Mesendoderm (in vitro differentiated cells): ENCODE data around the gene MAGEF1.
A peak's percentile ranks its signal among the peaks of the same experiment; 100 is the strongest.

ENCODE experiments used
- DNase-seq: peaks from one replicate; pipeline ENCODE4 v3.0.0; 2013
- H2AK5ac ChIP-seq: 2 replicates; pipeline ENCODE4 v1.6.1; 2013; ENCODE audit warnings: low read length, inconsistent platforms
- H2BK120ac ChIP-seq: 2 replicates; pipeline ENCODE4 v1.6.1; 2013; ENCODE audit warnings: low read depth, mild to moderate bottlenecking, low read length, moderate library complexity, mixed read lengths
- H2BK15ac ChIP-seq: replicated peaks from 2 replicates; pipeline ENCODE4 v1.6.1; 2013; ENCODE audit warnings: low read depth, mild to moderate bottlenecking, moderate library complexity
- H2BK5ac ChIP-seq: 2 replicates; pipeline ENCODE4 v1.6.1; 2013; ENCODE audit warnings: low read length, inconsistent platforms
- H3K18ac ChIP-seq: 2 replicates; pipeline ENCODE4 v1.6.1; 2013; ENCODE audit warnings: mild to moderate bottlenecking, low read length, mixed read lengths
- H3K23ac ChIP-seq: one replicate; pipeline ENCODE4 v1.6.1; 2013; ENCODE audit warnings: low read length
- H3K27ac ChIP-seq: 2 replicates; pipeline ENCODE4 v1.5.1; 2013; ENCODE audit warnings: low read depth, mild to moderate bottlenecking, inconsistent platforms, low read length, moderate library complexity
- H3K27me3 ChIP-seq: 2 replicates; pipeline ENCODE4 v1.6.1; 2013; ENCODE audit warnings: low read length, control low read depth, mild to moderate bottlenecking, inconsistent platforms; ENCODE audit not compliant: insufficient read depth, poor library complexity
- H3K36me3 ChIP-seq: 2 replicates; pipeline ENCODE4 v1.6.1; 2013; ENCODE audit warnings: low read length, inconsistent platforms; ENCODE audit not compliant: control insufficient read depth, insufficient read depth
- H3K4ac ChIP-seq: one replicate; pipeline ENCODE4 v1.6.1; 2013; ENCODE audit warnings: low read depth, mild to moderate bottlenecking, low read length, moderate library complexity
- H3K4me1 ChIP-seq: 2 replicates; pipeline ENCODE4 v1.6.1; 2013; ENCODE audit warnings: low read depth, low read length, inconsistent platforms; ENCODE audit not compliant: control insufficient read depth
- H3K4me2 ChIP-seq: 2 replicates; pipeline ENCODE4 v1.6.1; 2013; ENCODE audit warnings: low read length
- H3K4me3 ChIP-seq: 2 replicates; pipeline ENCODE4 v1.5.1; 2013; ENCODE audit warnings: mild to moderate bottlenecking, low read length
- H3K56ac ChIP-seq: one replicate; pipeline ENCODE4 v1.6.1; 2013; ENCODE audit warnings: low read length
- H3K79me1 ChIP-seq: 2 replicates; pipeline ENCODE4 v1.6.1; 2013; ENCODE audit warnings: low read length, inconsistent platforms
- H3K79me2 ChIP-seq: 2 replicates; pipeline ENCODE4 v1.6.1; 2013; ENCODE audit warnings: mild to moderate bottlenecking, low read length; ENCODE audit not compliant: control insufficient read depth, insufficient read depth
- H3K9ac ChIP-seq: 2 replicates; pipeline ENCODE4 v1.6.1; 2013; ENCODE audit warnings: low read length, inconsistent platforms
- H4K5ac ChIP-seq: one replicate; pipeline ENCODE4 v1.6.1; 2013; ENCODE audit warnings: low read length
- H4K8ac ChIP-seq: one replicate; pipeline ENCODE4 v1.6.1; 2013; ENCODE audit warnings: low read depth, mild to moderate bottlenecking, control low read depth, low read length, moderate library complexity
- WGBS: extraction: QIAGEN DNeasy Blood & Tissue Kit; methylation state at CpG from one replicate; pipeline ENCODE4 v1.1.7; 2013; ENCODE audit warnings: low lambda C conversion rate, missing lambda C conversion rate; ENCODE audit not compliant: insufficient coverage; ENCODE audit errors: extremely low coverage; 5-methylcytosine and 5-hydroxymethylcytosine counted together

MAGEF1 gene

DNA sequence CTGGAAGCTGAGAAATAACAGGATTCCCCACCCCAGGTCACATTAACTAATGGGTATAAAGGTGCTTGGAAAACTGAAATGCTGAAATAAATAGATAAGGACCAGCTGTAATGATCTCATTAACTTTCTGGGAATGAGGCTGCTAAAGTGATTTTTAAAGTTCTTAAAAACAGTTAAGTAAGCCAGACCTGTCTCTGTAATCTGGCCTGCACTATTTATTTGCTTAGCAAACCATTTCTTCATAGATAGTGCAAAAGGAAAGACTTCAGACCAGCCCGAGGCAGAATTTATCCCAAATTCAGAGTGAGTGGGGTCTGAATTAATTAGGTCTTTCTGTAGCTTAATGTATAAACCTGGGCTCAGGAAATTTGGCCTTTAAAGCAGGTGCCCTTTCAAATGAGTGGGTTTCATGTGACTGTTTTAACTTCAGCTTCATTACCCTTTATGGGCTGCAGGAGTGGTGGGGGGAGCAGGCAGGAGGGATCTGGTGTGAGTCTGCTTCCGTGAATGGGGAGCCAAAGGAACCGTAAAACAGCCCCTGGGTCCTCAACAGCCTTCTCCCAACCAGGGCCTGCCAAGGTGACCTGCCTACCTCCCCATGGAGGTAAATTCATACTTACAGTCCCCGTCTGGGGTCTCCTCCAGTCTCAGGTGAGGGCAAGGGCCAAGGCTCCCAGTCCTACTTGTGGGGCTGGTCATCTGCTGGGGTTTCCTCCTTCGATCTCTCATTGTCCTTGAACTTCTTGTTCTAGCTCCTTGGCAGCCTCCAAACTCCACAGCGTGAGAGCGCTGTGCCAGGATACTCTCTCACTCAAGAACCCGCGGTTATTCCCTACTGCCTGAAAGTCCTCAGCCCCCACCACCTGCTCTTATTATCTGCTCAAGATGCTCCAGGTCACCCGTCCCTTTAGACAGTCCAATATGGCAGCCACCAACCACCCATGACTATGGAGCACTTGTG, 31.2 kb downstream of the MAGEF1 start:
- Histone ChIP-seq H3K9ac (no peak overlapping the region), H2BK5ac (no peak overlapping the region), H3K23ac (no peak overlapping the region), H3K4me2 (no peak overlapping the region), H3K27me3 (no peaks in the 10 kb centered on the region), H4K8ac (no peak overlapping the region), H3K4me3 (no peak overlapping the region), H3K18ac (no peak overlapping the region), H3K4ac (no peak overlapping the region), H2BK120ac (no peak overlapping the region), H3K56ac (no peak overlapping the region), H3K4me1 (peaks cover 11% of the 10 kb centered on the region), H3K79me1 (no peaks in the 10 kb centered on the region), H3K36me3 (no peaks in the 10 kb centered on the region), H2BK15ac (no peak overlapping the region), H4K5ac (no peak overlapping the region), H3K27ac (no peak overlapping the region), H3K79me2 (no peaks in the 10 kb centered on the region), H2AK5ac (no peak overlapping the region)
- DNase-seq = no peak
- WGBS = no CpG with 5 or more reads among the region's 10 CpGs

DNA sequence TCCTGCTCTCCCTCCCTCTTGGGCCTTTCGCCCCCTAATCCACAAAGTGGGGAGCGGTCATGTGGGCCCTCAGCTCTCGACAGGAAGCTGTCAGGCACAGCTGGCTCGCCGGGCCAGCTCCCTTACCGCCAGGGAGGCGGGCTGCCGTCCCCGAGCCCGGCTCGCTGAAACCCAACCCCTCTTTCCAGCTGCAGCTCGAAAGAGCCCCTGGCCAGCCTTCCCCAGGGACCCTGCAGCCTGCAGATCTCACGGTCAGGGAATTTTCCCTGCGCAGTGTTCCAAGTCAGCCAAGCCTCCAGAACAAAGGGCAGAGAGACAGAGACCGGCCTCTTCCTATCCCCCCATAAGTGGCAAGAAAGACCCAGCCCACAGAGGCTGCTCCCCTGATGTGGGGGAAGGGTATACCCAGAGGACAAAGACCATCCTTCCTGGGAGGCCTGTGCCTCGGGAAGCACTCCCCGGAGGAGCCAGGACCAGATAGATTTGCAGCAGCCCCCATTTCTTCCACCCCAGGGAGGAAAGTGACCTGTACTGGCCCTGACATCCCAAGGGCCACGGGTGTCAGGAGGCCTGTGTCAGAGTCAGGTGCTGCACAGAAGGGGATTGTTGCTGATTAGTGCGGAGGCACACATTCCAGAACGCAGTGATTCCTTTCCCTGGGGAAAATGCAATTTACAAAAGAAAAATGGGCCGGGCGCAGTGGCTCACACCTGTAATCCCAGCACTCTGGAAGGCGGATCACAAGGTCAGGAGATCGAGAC, 32.6 kb downstream of the MAGEF1 start:
- H2BK120ac ChIP-seq = peak overlapping the region; percentile 10

DNA sequence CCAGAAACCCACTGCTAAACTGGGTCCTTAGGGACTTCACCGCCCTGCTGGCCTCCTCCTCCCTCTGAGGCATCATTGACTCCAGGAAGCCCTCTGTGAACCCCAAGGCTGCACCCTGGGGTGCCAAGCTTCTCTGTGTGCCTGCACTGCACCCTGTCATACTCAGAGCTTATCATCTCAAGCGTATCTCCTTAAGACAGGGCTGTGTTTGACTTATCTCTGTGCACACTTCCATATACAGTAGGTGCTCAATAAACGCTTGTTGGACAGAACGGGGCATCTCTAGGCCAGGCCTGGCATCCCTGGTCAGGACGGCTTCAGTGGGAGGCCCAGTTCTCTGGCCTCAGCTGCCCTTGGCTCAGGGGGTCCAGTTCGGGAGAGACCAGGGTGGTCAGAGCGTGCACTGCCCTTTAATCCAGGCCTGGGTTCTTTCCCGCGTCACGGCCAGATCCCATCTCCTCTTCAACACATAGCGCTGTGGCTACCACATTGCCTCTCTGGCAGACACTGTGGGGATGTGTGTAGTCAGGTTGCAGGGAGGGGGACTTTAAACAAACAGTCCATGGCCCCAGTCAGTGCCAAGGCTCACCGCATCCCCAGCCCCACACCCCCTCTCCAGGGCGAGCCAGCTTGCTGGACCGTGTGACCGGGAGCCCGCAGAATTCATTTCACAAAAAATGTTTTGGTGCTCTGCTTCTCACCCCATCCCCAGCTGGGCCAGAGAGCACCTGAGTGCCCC, 33.4 kb downstream of the MAGEF1 start:
- Histone ChIP-seq H3K4me2 (no peak overlapping the region), H3K4me3 (no peak overlapping the region), H3K79me1 (no peaks in the 10 kb centered on the region), H3K23ac (no peak overlapping the region), H3K36me3 (no peaks in the 10 kb centered on the region), H3K27me3 (no peaks in the 10 kb centered on the region), H2AK5ac (peak overlapping the region; percentile 83), H2BK120ac (peak overlapping the region; percentile 10), H2BK5ac (peak overlapping the region; percentile 81), H3K56ac (peak overlapping the region; percentile 59), H3K18ac (peak overlapping the region; percentile 55), H2BK15ac (no peak overlapping the region), H3K79me2 (no peaks in the 10 kb centered on the region), H3K9ac (peak overlapping the region; percentile 42), H3K4me1 (peaks cover 10% of the 10 kb centered on the region), H4K5ac (no peak overlapping the region), H3K27ac (no peak overlapping the region), H4K8ac (no peak overlapping the region), H3K4ac (no peak overlapping the region)
- WGBS = no CpG with 5 or more reads among the region's 16 CpGs
- no peak for DNase-seq

More for the DNA sequence above, 32.6 kb downstream of the MAGEF1 start:
- Histone ChIP-seq H3K27ac (no peak overlapping the region), H2AK5ac (no peak overlapping the region), H3K4me1 (peaks cover 10% of the 10 kb centered on the region), H3K79me2 (no peaks in the 10 kb centered on the region), H3K36me3 (no peaks in the 10 kb centered on the region), H3K79me1 (no peaks in the 10 kb centered on the region), H3K23ac (no peak overlapping the region), H3K4ac (no peak overlapping the region), H3K18ac (peak overlapping the region; percentile 55), H2BK15ac (no peak overlapping the region), H3K56ac (peak overlapping the region; percentile 59), H4K8ac (no peak overlapping the region), H3K4me2 (no peak overlapping the region), H3K4me3 (no peak overlapping the region), H4K5ac (no peak overlapping the region), H3K9ac (peak overlapping the region; percentile 42), H2BK5ac (peak overlapping the region; percentile 81), H3K27me3 (no peaks in the 10 kb centered on the region)
- no CpG with 5 or more reads among the region's 24 CpGs for WGBS
- no peak for DNase-seq

DNA sequence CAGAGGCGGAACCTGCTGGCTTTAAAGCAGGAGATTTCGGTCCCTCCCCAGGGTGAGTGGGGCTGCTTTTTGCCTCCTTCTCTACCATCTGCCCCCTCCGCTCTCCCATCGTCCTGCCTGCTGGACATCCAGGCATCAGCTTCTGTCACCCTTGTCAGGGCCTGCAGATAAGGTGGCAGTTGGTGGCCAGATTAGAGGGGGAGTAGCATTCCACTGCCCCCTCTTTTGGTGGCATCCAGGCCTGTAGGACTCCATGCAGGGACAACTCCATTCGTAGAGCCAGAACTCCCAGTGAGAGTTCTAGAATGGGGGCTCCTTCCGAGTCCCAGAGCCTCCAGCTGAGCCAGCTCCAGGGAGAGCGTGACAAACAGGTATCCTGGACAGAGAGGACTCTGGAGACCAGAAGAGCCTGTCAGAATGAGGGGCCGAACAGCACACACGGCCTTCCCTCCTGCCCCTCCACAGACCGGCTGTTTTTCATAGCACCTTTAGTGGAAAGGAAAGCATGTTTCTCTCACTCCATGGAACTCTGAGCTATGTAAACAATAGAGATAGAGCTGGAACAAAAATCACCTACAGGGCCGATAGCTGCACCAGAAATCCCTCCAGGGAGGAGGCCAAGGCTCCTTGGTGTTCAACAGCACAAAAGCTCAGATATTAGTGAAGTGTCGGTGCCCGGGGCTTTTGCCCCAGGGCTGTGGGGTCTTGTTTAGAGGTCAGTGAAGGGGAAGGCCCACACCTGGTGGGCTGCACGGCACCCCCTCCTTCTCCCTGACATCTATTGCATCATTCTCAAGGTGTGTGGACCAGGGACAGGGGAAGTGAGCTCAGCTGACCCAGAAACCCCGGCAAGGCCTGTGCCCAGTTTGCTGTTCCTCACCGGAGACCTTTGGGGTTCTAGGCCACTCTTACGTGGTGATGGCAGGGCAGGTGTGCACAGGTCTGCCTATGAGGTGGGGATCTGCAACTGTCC, 34.2 kb downstream of the MAGEF1 start:
- H3K4ac ChIP-seq = no peak overlapping the region
- H2BK120ac ChIP-seq = no peak overlapping the region
- peak overlapping the region; percentile 28 for H2BK5ac ChIP-seq
- H3K56ac ChIP-seq = peak overlapping the region; percentile 54
- no peaks in the 10 kb centered on the region for H3K27me3 ChIP-seq
- no peak overlapping the region for H3K4me3 ChIP-seq
- peaks cover 10% of the 10 kb centered on the region for H3K4me1 ChIP-seq
- peak; percentile 64 for DNase-seq
- peak overlapping the region; percentile 83 for H2AK5ac ChIP-seq
- H4K8ac ChIP-seq = no peak overlapping the region
- no peaks in the 10 kb centered on the region for H3K36me3 ChIP-seq
- no peak overlapping the region for H3K4me2 ChIP-seq
- no peak overlapping the region for H3K27ac ChIP-seq
- H2BK15ac ChIP-seq = no peak overlapping the region
- H4K5ac ChIP-seq = no peak overlapping the region
- H3K23ac ChIP-seq = no peak overlapping the region
- no peaks in the 10 kb centered on the region for H3K79me2 ChIP-seq
- peak overlapping the region; percentile 10 for H3K9ac ChIP-seq
- no peaks in the 10 kb centered on the region for H3K79me1 ChIP-seq
- WGBS = no CpG with 5 or more reads among the region's 17 CpGs
- no peak overlapping the region for H3K18ac ChIP-seq

DNA sequence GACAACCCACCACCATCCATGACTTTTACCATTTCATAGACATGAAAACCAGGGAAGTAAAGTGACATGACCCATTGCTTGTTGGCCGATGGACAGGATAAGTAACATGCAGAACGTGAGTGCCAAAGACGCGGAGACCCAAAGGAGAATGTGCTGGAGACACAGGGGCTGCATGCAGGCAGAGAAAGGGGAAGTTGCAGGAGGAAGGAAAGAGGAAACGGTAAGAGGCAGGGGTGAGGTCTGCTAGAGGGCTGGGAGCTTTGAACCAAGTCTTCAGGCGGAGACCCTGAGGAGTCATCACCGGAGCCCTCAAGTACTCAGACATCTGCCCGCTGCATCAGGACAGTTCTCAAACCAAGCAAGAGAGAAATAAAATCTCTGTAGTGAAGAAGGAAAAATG, 34.9 kb downstream of the MAGEF1 start:
- H3K79me1 ChIP-seq = no peaks in the 10 kb centered on the region
- WGBS = no CpG with 5 or more reads among the region's 8 CpGs
- H2BK120ac ChIP-seq = no peak overlapping the region
- H4K8ac ChIP-seq = no peak overlapping the region
- no peak overlapping the region for H3K18ac ChIP-seq
- no peaks in the 10 kb centered on the region for H3K36me3 ChIP-seq
- H3K23ac ChIP-seq = no peak overlapping the region
- H3K27ac ChIP-seq = no peak overlapping the region
- H4K5ac ChIP-seq = no peak overlapping the region
- DNase-seq = no peak
- H3K9ac ChIP-seq = no peak overlapping the region
- H3K4me1 ChIP-seq = peaks cover 10% of the 10 kb centered on the region
- H3K56ac ChIP-seq = no peak overlapping the region
- no peak overlapping the region for H2BK15ac ChIP-seq
- no peaks in the 10 kb centered on the region for H3K79me2 ChIP-seq
- no peaks in the 10 kb centered on the region for H3K27me3 ChIP-seq
- no peak overlapping the region for H3K4me2 ChIP-seq
- no peak overlapping the region for H3K4ac ChIP-seq
- no peak overlapping the region for H2AK5ac ChIP-seq
- no peak overlapping the region for H3K4me3 ChIP-seq
- H2BK5ac ChIP-seq = no peak overlapping the region
